Measurements from ENCODE around the gene ENPP5.

- TF ChIP-seq, protein P1, sequence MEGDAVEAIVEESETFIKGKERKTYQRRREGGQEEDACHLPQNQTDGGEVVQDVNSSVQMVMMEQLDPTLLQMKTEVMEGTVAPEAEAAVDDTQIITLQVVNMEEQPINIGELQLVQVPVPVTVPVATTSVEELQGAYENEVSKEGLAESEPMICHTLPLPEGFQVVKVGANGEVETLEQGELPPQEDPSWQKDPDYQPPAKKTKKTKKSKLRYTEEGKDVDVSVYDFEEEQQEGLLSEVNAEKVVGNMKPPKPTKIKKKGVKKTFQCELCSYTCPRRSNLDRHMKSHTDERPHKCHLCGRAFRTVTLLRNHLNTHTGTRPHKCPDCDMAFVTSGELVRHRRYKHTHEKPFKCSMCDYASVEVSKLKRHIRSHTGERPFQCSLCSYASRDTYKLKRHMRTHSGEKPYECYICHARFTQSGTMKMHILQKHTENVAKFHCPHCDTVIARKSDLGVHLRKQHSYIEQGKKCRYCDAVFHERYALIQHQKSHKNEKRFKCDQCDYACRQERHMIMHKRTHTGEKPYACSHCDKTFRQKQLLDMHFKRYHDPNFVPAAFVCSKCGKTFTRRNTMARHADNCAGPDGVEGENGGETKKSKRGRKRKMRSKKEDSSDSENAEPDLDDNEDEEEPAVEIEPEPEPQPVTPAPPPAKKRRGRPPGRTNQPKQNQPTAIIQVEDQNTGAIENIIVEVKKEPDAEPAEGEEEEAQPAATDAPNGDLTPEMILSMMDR (IDR thresholded peaks at IDR 0.05) = no peak
- TF ChIP-seq POLR2A (IDR thresholded peaks at IDR 0.05) = no peak
These were observed 45.0 kb upstream of the ENPP5 start for GRCh38 chr6:46215777-46216176.

Data from body of pancreas (tissue), 4 donors.